ENCODE measurements around the gene ENOX2.
"Not testable (repeated sequence)": the region's sequence is repeated elsewhere in the genome, so short reads cannot be mapped to it uniquely, and the experiment has no call there.

ENOX2 gene

GRCh38 chrX:130746077-130746476, 156.9 kb downstream of the ENOX2 start:
- DNase-seq: no peak

GRCh38 chrX:130741584-130741983, 161.4 kb downstream of the ENOX2 start:
- DNase-seq: no peak

DNA sequence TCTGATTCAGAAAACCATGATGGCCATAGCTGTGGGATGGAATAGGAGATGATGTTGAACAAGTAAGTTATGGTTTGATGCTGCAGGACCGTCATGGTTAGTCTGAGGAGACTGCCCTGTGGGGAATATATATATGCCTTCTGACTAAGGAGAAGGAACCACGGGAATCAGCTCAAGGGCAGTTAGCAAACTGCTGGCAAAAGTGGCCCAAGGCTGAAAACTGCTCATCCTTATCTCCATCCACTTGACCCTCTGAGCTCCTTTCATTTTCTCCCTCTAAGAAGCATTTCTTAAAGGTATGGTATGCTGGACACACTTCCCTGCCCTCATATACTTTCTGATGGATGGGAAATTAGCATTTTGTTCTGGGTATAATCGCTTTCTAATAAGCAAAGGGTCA, 161.9 kb downstream of the ENOX2 start:
- no peak for DNase-seq

- DNase-seq: no peak
Measured at GRCh38 chrX:130738638-130739195, 164.3 kb downstream of the ENOX2 start.

- DNase-seq: no peak
Measured at GRCh38 chrX:130734713-130735112, 168.3 kb downstream of the ENOX2 start.

DNA sequence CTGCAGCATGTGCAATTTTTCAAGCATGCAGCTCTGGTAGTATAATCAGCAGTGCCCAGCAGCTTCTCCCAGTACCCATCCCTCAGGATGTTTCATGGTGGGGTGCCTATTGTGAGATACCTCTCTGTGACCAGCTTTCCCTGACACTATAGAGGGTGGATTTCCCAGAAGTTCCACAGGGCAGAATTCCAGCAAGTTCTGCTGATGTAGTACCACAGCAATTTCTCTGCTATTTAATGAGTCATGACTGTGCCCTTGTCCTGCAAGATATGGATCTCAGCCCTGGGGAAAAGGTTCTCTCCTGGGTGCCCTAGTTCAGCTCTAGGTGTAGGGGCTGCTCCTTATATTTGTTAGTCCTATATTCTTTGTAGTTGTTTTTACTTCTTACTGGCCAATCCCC, 174.8 kb downstream of the ENOX2 start:
- no peak for DNase-seq

- peak; percentile 21 to 56 (median 30) for DNase-seq
Measured at GRCh38 chrX:130726661-130727060, 176.3 kb downstream of the ENOX2 start.

DNA sequence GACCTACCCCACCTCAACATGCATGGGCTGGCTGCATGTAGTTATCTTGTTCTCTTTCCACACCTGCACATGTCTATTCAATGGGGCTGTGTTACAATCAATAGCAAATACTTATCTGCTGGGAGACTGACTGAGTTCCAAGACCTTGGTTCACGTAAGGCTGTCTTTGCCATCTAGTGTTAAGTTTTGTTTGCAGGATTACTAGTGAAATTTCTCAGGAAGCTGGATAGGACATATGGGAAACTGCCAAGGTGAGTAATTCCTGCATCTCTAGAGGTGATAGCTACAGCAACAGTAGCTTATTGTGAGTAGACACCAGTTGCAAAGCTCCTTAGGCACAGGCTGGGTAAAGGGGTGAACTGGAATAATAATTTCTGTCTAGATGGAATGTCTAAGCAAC, 177.5 kb downstream of the ENOX2 start:
- no peak for DNase-seq

DNA sequence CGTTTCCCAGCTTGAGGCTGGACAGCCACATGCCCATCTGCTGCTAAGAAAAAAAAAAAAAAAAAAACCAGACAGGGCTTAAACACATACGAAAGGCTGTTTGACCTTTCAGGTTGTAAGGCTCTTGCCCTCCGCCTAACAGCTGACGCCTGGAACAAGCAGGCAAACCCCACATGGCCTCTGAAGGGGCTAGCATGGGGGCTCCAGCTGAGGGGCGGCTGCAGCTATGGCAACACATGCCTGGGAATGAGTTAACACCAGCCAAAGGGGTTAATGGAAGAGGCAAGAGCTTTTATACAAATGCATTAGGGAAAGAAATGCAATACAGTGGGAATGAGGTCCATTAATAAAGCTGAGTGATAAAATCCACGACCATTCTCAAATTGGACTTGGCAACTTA, 183.6 kb downstream of the ENOX2 start:
- no peak for DNase-seq

DNA sequence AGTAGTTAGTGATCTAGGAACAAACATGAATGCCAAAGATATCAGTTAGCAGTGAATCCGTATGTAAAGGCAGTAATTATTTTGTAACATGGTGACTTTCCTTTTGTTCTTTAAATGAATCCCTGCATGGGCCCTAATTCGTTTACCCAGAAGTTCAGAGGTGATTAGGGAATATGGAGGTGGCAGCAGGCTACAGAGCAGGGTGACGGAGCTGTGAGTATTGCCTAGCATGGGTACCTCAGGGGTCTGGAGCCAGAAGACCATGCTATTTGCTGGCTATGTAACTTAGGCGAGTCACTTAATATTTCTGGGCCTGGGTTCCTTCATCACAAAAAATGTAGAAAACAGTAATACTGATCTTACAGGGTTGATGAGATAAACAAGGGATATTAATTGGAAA, 184.9 kb downstream of the ENOX2 start:
- DNase-seq: no peak

DNA sequence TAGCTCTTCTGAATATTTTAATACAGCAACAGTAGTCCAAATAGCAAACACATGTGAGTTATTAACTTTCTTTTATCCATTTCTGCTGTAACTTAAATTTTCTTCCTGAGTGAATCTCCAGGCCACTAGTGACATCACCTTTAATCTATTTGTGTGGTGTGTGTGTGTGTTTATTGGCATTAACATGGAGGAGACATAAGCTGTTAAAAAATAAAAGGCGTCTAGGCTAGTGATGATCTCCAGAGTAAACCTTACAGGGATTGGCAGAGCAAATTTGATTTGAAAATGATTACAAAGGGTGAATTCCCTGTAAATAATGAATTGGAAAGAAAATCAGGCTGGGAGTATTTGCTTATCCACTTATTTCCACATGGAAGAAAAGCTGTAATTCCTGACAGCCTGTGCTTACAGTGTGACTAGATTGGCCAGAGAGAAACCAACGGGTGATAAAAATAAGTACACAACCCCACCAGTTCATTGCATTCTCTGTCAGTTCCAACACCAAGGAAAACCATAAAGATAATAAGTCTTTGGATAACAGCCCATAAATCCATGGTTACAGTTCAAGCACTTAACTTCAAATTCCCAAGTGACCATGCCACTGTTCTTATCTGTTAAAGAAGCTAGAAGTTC, 186.1 kb downstream of the ENOX2 start:
- DNase-seq: no peak

- DNase-seq: no peak
Measured at GRCh38 chrX:130716346-130716745, 186.7 kb downstream of the ENOX2 start.

DNA sequence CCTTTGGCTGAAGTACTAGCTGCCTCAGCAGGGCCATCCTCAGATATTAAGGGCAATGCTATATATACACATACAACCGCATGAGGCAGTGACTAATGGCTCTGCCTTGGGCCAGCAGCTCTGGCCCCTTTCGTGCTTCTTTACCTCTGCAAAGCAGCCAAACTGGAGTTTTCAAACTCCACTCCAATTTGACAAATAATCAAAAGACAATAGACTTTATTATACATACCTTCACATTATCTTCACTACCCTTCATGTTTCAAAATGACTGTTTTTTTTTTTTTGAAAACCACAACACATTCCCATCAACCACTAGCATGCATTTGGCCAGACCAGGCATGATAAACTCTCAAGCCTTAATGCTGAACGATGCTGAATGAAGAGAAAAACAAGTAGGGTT, 187.7 kb downstream of the ENOX2 start:
- DNase-seq: no peak

GRCh38 chrX:130714665-130715064, 188.3 kb downstream of the ENOX2 start:
- DNase-seq: no peak

- DNase-seq: no peak
Measured at GRCh38 chrX:130714135-130714534, 188.9 kb downstream of the ENOX2 start.

DNA sequence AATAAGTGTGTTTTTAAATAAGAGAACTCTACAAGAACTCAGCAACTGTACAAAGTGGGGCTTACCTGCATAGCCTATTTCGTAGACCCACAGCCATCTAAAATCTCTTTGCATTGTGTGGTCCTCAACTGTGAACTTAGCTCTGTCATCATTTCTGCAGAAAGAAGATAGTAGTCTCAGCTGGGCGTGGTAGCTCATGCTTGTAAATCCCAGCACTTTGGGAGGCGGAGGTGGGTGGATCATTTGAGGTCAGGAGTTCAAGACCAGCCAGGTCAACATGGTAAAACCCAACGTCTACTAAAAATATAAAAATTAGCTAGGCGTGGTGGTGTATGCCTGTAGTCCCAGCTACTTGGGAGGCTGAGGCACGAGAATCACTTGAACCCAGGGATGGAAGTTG, 193.8 kb downstream of the ENOX2 start:
- DNase-seq: not testable (repeated sequence)

GRCh38 chrX:130705591-130705990, 197.4 kb downstream of the ENOX2 start:
- DNase-seq: no peak

- no peak for DNase-seq
Measured at GRCh38 chrX:130704053-130705038, 198.7 kb downstream of the ENOX2 start.

DNA sequence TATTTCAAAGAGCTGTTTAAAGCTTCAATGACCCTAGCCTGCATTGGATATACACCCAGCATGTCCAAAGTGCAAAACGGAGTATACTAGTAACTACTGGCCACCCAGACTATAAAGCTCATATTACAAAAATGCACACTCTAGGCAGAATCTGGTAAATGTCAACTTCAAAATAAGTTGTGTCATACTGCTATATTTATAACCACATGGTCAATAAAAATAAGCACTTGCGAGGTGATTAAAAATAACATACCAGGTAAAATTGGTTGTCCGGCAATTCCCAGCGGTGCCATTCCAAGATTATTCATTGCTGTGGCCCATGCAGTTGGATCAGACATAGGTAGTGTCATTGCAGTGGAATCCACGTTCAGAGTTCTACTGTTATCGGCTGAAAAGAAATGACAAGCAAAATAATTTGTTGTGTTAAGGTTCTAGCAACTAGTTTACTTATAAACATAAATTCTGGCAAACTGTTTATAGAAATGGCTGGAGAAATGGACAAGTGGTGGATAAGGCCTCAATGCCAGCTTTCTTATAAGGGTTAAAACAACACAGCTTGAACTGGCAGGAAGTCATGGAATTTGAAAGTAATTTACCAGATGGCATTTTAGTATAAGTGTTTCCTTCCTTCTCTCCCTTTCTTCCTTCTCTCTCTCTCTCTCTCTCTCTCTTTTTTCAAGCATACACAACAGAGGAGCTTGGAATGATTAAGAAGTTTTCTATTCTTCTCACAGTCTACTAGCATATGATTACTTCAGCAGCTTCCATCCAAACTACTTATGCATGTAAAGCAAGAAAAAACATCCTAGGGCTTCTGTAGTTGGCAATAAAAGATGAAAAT, 199.9 kb downstream of the ENOX2 start:
- no peak for DNase-seq

DNA sequence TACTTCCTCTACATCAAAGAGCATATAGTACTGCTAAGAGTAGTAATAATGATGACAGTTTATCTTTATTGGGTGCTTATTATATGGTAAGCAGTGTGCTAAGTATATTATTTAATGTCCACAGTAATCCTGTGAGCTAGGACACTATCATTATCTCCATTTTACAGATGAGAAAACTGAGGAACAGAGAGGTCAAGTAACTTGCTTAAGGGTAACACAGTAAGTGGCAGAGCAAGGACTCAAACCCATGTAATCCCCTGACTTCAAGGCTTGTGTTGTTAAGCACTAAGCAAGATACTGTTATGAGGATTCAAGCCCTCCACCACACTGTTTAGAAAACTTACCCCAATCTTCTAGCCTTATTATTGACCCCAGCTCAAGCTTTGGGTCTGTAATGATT, 202.4 kb downstream of the ENOX2 start:
- no peak for DNase-seq

DNA sequence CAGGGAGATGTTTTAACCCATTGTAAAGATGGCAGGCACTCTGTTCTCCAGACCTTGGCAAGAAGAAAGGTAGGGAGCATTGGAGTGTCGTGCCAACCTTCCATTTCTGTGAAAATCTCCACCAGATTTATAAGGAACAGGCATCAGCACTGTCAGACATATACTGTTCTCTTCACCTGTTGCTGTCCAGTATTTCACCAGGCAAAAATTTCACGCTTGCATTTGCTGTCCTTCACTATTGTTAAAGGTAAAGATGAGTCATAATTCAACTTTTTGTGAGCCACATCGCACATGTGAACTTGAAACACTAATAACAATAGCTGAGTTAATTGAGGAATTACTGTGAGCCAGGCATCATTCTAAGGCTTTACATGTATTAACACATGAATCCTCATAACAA, 203.4 kb downstream of the ENOX2 start:
- DNase-seq: no peak

DNA sequence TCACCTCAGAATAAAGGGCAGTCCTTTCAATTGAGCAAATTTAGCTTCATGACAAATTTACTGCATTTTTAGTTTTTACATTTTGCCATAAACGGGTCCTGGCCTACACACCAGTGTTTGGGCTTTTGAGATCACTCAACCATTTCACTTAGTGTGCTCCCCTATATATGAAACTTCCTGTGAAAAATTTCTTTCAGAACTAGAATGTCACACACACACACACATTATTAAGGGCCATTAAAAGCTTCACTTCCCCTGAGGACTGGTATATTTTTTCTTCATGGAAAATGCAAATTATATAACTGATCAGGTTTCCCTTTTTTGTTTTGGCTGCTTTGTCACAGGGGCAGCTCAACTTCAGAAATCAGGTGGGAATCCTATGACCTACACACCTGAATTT, 206.5 kb downstream of the ENOX2 start:
- no peak for DNase-seq

DNA sequence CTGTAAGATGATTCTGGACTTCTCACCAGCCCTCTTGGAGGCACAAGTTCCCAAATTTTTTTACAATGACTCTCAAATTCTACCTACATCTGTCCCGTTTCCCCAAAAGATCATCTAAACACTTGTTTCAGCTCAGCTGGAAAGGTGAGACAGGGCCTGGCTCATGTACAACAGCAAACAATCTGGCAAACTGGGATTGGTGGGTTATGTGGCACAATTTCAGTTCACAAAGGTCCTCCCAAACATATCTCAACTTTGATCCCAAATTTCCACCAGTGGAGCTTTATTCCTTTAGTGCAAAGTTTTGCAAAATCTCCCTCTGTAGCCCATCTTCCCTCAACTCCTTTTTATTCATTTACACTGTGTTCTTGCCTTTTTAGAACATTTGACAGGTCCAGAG, 207.1 kb downstream of the ENOX2 start:
- DNase-seq: no peak

Data from suppressor macrophage treated with lipopolysaccharide for 1 hour (primary cell).